ENCODE measurements around the gene PGK1.
"Not testable (repeated sequence)": the region's sequence is repeated elsewhere in the genome, so short reads cannot be mapped to it uniquely, and the experiment has no call there.

DNA sequence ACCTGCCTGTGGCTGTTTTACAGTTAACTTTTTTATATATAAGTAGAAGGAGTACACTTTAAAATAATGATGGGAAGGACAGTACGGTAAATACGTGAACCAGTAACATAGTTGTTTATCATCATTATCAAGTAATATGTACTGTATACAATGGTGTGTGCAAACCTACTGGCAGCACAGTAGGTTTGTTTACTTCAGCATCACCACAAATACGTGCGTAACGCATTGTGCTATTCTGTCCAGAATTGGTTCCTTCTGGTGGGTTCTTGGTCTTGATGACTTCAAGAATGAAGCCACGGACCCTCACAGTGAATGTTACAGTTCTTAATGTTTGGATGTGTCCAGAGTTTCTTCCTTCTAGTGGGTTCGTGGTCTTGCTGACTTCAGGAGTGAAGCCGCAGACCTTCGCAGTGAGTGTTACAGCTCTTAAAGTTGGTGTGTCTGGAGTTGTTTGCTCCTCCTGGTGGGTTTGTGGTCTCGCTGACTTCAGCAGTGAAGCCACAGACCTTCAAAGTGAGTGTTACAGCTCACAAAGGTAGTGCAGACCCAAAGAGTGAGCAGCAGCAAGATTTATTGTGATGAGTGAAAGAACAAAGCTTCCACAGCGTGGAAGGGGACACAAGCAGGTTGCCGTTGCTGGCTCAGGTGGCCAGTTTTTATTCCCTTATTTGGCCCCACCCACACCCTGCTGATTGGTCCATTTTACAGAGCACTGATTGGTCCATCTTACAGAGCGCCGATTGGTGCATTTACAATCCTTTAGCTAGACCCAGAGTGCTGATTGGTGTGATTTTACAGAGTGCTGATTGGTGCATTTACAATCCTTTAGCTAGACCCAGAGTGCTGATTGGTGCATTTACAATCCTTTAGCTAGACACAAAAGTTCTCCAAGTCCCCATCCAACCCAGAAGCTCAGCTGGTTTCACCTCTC is 30.6 kb upstream of the PGK1 start:
- not testable (repeated sequence) for TF ChIP-seq DIDO1 (tag; IDR thresholded peaks at IDR 0.05; ENCODE audit: low read depth); POLR2AphosphoS5 (IDR thresholded peaks at IDR 0.05; ENCODE audit: control insufficient read depth, insufficient read depth, low read depth, low read length); ELF4 (CRISPR knock-in tag; IDR thresholded peaks at IDR 0.05); RBBP5 (IDR thresholded peaks at IDR 0.05; ENCODE audit: borderline replicate concordance, insufficient read depth, low read length, poor library complexity, severe bottlenecking); ARNT (IDR thresholded peaks at IDR 0.05); POLR2A (conservative IDR thresholded peaks at IDR 0.05); NR2C2 (CRISPR knock-in tag; IDR thresholded peaks at IDR 0.05); NR2C2 (tag; IDR thresholded peaks at IDR 0.05); EP300 (IDR thresholded peaks at IDR 0.05; ENCODE audit: low read length); ARID2 (IDR thresholded peaks at IDR 0.05); EZH2 (IDR thresholded peaks at IDR 0.05; ENCODE audit: borderline replicate concordance, low read depth, low read length)
- TF ChIP-seq, protein P1, sequence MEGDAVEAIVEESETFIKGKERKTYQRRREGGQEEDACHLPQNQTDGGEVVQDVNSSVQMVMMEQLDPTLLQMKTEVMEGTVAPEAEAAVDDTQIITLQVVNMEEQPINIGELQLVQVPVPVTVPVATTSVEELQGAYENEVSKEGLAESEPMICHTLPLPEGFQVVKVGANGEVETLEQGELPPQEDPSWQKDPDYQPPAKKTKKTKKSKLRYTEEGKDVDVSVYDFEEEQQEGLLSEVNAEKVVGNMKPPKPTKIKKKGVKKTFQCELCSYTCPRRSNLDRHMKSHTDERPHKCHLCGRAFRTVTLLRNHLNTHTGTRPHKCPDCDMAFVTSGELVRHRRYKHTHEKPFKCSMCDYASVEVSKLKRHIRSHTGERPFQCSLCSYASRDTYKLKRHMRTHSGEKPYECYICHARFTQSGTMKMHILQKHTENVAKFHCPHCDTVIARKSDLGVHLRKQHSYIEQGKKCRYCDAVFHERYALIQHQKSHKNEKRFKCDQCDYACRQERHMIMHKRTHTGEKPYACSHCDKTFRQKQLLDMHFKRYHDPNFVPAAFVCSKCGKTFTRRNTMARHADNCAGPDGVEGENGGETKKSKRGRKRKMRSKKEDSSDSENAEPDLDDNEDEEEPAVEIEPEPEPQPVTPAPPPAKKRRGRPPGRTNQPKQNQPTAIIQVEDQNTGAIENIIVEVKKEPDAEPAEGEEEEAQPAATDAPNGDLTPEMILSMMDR (IDR thresholded peaks at IDR 0.05 in 2 of 3, conservative IDR thresholded peaks at IDR 0.05 in 1 of 3; ENCODE audit: insufficient read depth in 2 of 3, low read depth in 1 of 3, low read length in 3 of 3), result not testable (repeated sequence)

Measured in K562 (cell line).